Liver (tissue), 9 donors: ENCODE measurements around the gene ALDH16A1. TPM values are rescaled to one million over a fixed set of nuclear protein-coding genes. Genes with fewer than 3 reads are reported as not detected.

ENCODE experiments used
- DNase-seq: peaks from one replicate; pipeline ENCODE4 v3.0.0-alpha.2; 2017; ENCODE audit warnings: low spot score
- H3K27ac ChIP-seq, 2 donors: one replicate each; pipeline ENCODE4 v1.7.0; 2013; ENCODE audit warnings: inconsistent platforms in 2 of 2, low read length in 2 of 2, control low read depth in 1 of 2, low read depth in 1 of 2, mild to moderate bottlenecking in 1 of 2
- H3K27me3 ChIP-seq, 4 donors: one replicate each; pipeline versions ENCODE4 v1.6.1 to v1.7.0; 2013; ENCODE audit warnings: low read length in 3 of 4, inconsistent platforms in 1 of 4, mild to moderate bottlenecking in 1 of 4, moderate library complexity in 1 of 4; ENCODE audit not compliant: control insufficient read depth in 4 of 4, insufficient read depth in 4 of 4
- H3K36me3 ChIP-seq, 4 donors: one replicate each; pipeline versions ENCODE4 v1.6.1 to v1.7.0; 2013; ENCODE audit warnings: low read length in 3 of 4, mild to moderate bottlenecking in 3 of 4, low read depth in 1 of 4, moderate library complexity in 1 of 4; ENCODE audit not compliant: control insufficient read depth in 4 of 4, insufficient read depth in 3 of 4
- H3K4me1 ChIP-seq, 4 donors: one replicate each; pipeline versions ENCODE4 v1.6.1 to v1.7.0; 2013; ENCODE audit warnings: low read length in 3 of 4, mild to moderate bottlenecking in 3 of 4, moderate library complexity in 1 of 4; ENCODE audit not compliant: control insufficient read depth in 4 of 4, insufficient read depth in 4 of 4
- H3K4me3 ChIP-seq, 3 donors: one replicate each; pipeline versions ENCODE4 v1.6.1 to v1.7.0; 2013; ENCODE audit warnings: low read length in 3 of 3, control low read depth in 1 of 3, low read depth in 1 of 3, mild to moderate bottlenecking in 1 of 3
- H3K9ac ChIP-seq, 2 donors: one replicate each; pipeline ENCODE4 v1.7.0; 2013; ENCODE audit warnings: low read length in 2 of 2, mild to moderate bottlenecking in 2 of 2, moderate library complexity in 2 of 2, control low read depth in 1 of 2, low read depth in 1 of 2
- H3K9me3 ChIP-seq, 4 donors: one replicate each; pipeline versions ENCODE4 v1.6.1 to v1.7.0; 2013; ENCODE audit warnings: low read length in 3 of 4; ENCODE audit not compliant: control insufficient read depth in 4 of 4
- EGR1 ChIP-seq, 2 donors: IDR thresholded peaks; 2 replicates each; pipeline ENCODE4 v1.6.1; 2016 to 2018; ENCODE audit warnings: antibody characterized with exemption in 2 of 2, low read depth in 2 of 2
- FOXA1 ChIP-seq: IDR thresholded peaks from 2 replicates; pipeline ENCODE4 v1.6.1; 2016; ENCODE audit warnings: antibody characterized with exemption
- FOXA2 ChIP-seq: IDR thresholded peaks from 2 replicates; pipeline ENCODE4 v1.6.1; 2016; ENCODE audit warnings: antibody characterized with exemption
- GABPA ChIP-seq, 2 donors: IDR thresholded peaks in 1 of 2; conservative IDR thresholded peaks in 1 of 2; 2 replicates each; pipeline ENCODE4 v1.6.1; 2016; ENCODE audit warnings: antibody characterized with exemption in 2 of 2, mild to moderate bottlenecking in 1 of 2, moderate library complexity in 1 of 2
- HNF4A ChIP-seq, 2 donors: conservative IDR thresholded peaks; 2 replicates each; pipeline ENCODE4 v1.6.1; 2016; ENCODE audit warnings: antibody characterized with exemption in 2 of 2, mild to moderate bottlenecking in 2 of 2
- HNF4G ChIP-seq: IDR thresholded peaks from 2 replicates; pipeline ENCODE4 v1.6.1; 2016; ENCODE audit warnings: antibody characterized with exemption
- JUND ChIP-seq, 2 donors: IDR thresholded peaks; 2 replicates each; pipeline ENCODE4 v1.6.1; 2016; ENCODE audit warnings: antibody characterized with exemption in 2 of 2
- NR2F2 ChIP-seq: IDR thresholded peaks from 2 replicates; pipeline ENCODE4 v1.6.1; 2016; ENCODE audit warnings: antibody characterized with exemption
- RAD21 ChIP-seq, 2 donors: IDR thresholded peaks; 2 replicates each; pipeline ENCODE4 v1.6.1; 2016; ENCODE audit warnings: antibody characterized with exemption in 2 of 2, mild to moderate bottlenecking in 2 of 2
- REST ChIP-seq: IDR thresholded peaks from 2 replicates; pipeline ENCODE4 v1.6.1; 2016; ENCODE audit warnings: antibody characterized with exemption, mild to moderate bottlenecking
- RXRA ChIP-seq, 2 donors: IDR thresholded peaks; 2 replicates each; pipeline ENCODE4 v1.6.1; 2017 to 2018; ENCODE audit warnings: antibody characterized with exemption in 2 of 2, mild to moderate bottlenecking in 1 of 2
- SP1 ChIP-seq: IDR thresholded peaks from 2 replicates; pipeline ENCODE4 v1.6.1; 2018; ENCODE audit warnings: antibody characterized with exemption, mild to moderate bottlenecking
- YY1 ChIP-seq: IDR thresholded peaks from 2 replicates; pipeline ENCODE4 v1.6.1; 2016; ENCODE audit warnings: antibody characterized with exemption, mild to moderate bottlenecking
- WGBS: extraction: QIAGEN DNeasy Blood & Tissue Kit; methylation state at CpG from one replicate; pipeline ENCODE4 v1.1.7; 2013; 5-methylcytosine and 5-hydroxymethylcytosine counted together
- polyA plus RNA-seq, 2 donors: library from polyadenylated mRNA; stranded (reverse) in 1 of 2; unstranded in 1 of 2; fragments of 200-250 nt in 1 of 2; fragments of >200 nt in 1 of 2; fragmentation: Nextera tagmentation in 1 of 2; extraction: Ambion mirVana in 1 of 2; gene quantifications; one replicate each; pipeline versions ENCODE4 v1.2.1 to v1.2.3, GENCODE V29; 2013 to 2015
- total RNA-seq, 2 donors: library from RNA; depleted of rRNA; stranded (reverse); fragments of >200 nt; gene quantifications; one replicate each; pipeline ENCODE4 v1.2.3, GENCODE V29; 2014
- TF ChIP-seq, protein P1 (sequence below): IDR thresholded peaks from 2 replicates; pipeline ENCODE4 v1.6.1; 2016; ENCODE audit warnings: antibody characterized with exemption
- TF ChIP-seq, protein P2 (sequence below): IDR thresholded peaks from 2 replicates; pipeline ENCODE4 v1.6.1; 2016; ENCODE audit warnings: antibody characterized with exemption
- TF ChIP-seq, protein P3 (sequence below): IDR thresholded peaks from 2 replicates; pipeline ENCODE4 v1.6.1; 2016; ENCODE audit warnings: antibody characterized with exemption
- TF ChIP-seq, protein P4 (sequence below): fragments of 150-350 bp; IDR thresholded peaks from 2 replicates; pipeline ENCODE4 v1.5.1; 2017; ENCODE audit warnings: improper control_type of control experiment, low read depth, low read length; ENCODE audit not compliant: missing input control
- donor health status: healthy.
- donor health status: healthy.
- donor health status: healthy.
- donor health status: healthy.
- donor health status: healthy.

ALDH16A1 gene
- total and polyA plus RNA-seq, 4 donors, result 5.2 to 35.8 (median 21.5) TPM

DNA sequence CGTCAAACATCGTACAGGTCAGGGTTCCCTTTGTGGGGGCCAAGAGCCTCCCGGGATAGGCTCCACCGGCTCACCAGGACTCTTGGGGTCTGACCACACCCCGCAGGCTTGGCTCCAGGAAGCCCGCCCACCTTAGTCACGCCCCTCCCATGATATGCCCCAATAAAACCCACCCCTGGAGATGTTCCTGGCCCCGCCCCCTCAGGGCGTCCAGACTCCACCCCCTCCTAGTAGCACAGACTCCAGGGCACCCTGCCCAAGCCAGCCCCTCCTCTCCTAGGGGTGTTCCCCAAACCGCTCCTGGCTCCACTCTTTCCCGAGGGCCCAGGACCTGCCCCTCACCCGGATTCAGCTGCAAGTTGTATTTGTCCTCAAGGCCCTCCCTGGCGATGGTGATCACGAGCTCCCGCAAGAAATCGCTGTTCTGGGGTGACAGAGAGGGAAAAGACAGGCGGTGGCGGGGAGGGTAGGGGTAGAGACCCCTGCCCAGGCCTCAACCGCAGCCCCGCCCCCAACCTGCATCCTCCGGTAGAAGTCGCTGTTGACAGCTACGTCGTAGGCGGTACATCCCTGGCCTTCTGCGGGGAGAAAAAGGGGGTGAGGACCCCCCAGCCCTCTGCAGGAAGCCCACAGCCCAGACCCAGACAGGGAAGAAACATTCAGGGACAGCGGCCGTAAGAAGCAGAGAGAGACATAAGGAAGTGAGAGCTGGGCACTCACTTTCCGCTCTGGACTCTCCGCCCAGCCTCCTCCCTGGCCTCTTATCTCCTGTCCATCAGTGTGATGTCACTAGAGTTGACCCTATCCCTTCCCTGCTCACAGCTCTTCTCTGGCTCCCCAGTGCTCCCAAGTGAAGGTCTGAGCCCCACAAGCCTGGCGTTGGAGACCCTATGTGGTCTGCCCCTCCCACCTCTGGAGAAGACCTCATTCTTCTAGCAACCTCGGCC lies 5.3 kb upstream of the ALDH16A1 start:
- H3K27ac ChIP-seq, result no peak overlapping the region
- TF ChIP-seq YY1 (no peak), NR2F2 (no peak), HNF4A (conservative IDR thresholded peaks at IDR 0.05) (no peak), FOXA2 (no peak), JUND (IDR thresholded peaks at IDR 0.05) (no peak), EGR1 (IDR thresholded peaks at IDR 0.05; ENCODE audit: low read depth in 2 of 2) (no peak), GABPA (IDR thresholded peaks at IDR 0.05 in 1 of 2, conservative IDR thresholded peaks at IDR 0.05 in 1 of 2) (no peak), RXRA (IDR thresholded peaks at IDR 0.05) (no peak), HNF4G (no peak), SP1 (no peak)
- TF ChIP-seq, protein P1, sequence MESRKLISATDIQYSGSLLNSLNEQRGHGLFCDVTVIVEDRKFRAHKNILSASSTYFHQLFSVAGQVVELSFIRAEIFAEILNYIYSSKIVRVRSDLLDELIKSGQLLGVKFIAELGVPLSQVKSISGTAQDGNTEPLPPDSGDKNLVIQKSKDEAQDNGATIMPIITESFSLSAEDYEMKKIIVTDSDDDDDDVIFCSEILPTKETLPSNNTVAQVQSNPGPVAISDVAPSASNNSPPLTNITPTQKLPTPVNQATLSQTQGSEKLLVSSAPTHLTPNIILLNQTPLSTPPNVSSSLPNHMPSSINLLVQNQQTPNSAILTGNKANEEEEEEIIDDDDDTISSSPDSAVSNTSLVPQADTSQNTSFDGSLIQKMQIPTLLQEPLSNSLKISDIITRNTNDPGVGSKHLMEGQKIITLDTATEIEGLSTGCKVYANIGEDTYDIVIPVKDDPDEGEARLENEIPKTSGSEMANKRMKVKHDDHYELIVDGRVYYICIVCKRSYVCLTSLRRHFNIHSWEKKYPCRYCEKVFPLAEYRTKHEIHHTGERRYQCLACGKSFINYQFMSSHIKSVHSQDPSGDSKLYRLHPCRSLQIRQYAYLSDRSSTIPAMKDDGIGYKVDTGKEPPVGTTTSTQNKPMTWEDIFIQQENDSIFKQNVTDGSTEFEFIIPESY, result no peak
- TF ChIP-seq, protein P2, sequence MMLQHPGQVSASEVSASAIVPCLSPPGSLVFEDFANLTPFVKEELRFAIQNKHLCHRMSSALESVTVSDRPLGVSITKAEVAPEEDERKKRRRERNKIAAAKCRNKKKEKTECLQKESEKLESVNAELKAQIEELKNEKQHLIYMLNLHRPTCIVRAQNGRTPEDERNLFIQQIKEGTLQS, result no peak
- DNase-seq, result peak; percentile 61
- no peak overlapping the region for H3K9ac ChIP-seq
- peaks cover 0 to 11% (median 7%) of the 10 kb centered on the region in 4 donors for H3K36me3 ChIP-seq
- 89% methylated on average over 32 of the region's 32 CpGs for WGBS
- H3K9me3 ChIP-seq, result no peaks in the 10 kb centered on the region
- H3K4me3 ChIP-seq, result no peak overlapping the region
- no peaks in the 10 kb centered on the region for H3K27me3 ChIP-seq
- peaks cover 0 to 16% (median 8%) of the 10 kb centered on the region in 4 donors for H3K4me1 ChIP-seq

GRCh38 chr19:49448432-49448786 lies 4.6 kb upstream of the ALDH16A1 start:
- Histone ChIP-seq H3K36me3 (peaks cover 0 to 11% (median 7%) of the 10 kb centered on the region in 4 donors), H3K9ac (no peak overlapping the region), H3K27ac (no peak overlapping the region), H3K9me3 (no peaks in the 10 kb centered on the region), H3K4me3 (no peak overlapping the region), H3K4me1 (peaks cover 0 to 16% (median 8%) of the 10 kb centered on the region in 4 donors), H3K27me3 (no peaks in the 10 kb centered on the region)
- TF ChIP-seq REST (no peak), NR2F2 (no peak), FOXA1 (no peak), FOXA2 (no peak), EGR1 (IDR thresholded peaks at IDR 0.05; ENCODE audit: low read depth in 2 of 2) (no peak), RAD21 (IDR thresholded peaks at IDR 0.05) (no peak), HNF4A (conservative IDR thresholded peaks at IDR 0.05) (no peak)
- TF ChIP-seq, protein P3, sequence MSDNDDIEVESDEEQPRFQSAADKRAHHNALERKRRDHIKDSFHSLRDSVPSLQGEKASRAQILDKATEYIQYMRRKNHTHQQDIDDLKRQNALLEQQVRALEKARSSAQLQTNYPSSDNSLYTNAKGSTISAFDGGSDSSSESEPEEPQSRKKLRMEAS, result no peak
- TF ChIP-seq, protein P4, sequence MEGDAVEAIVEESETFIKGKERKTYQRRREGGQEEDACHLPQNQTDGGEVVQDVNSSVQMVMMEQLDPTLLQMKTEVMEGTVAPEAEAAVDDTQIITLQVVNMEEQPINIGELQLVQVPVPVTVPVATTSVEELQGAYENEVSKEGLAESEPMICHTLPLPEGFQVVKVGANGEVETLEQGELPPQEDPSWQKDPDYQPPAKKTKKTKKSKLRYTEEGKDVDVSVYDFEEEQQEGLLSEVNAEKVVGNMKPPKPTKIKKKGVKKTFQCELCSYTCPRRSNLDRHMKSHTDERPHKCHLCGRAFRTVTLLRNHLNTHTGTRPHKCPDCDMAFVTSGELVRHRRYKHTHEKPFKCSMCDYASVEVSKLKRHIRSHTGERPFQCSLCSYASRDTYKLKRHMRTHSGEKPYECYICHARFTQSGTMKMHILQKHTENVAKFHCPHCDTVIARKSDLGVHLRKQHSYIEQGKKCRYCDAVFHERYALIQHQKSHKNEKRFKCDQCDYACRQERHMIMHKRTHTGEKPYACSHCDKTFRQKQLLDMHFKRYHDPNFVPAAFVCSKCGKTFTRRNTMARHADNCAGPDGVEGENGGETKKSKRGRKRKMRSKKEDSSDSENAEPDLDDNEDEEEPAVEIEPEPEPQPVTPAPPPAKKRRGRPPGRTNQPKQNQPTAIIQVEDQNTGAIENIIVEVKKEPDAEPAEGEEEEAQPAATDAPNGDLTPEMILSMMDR, result no peak
- DNase-seq, result no peak
- WGBS, result 96% methylated on average over 6 of the region's 6 CpGs
